Stimulated activated CD8-positive, alpha-beta memory T cell treated with anti-CD3 and anti-CD28 coated beads, Interleukin-2, amount 100 ng/mL, for 48 hours (primary cell): ENCODE measurements around the gene LRIT1.

ENCODE experiments used
- DNase-seq, 2 donors: peaks; one replicate each; pipeline ENCODE4 v3.0.0-alpha.2; 2020; ENCODE audit warnings: low read depth in 2 of 2

Gene LRIT1

GRCh38 chr10:84193846-84194423 is 47.4 kb downstream of the LRIT1 start:
- DNase-seq: no peak

GRCh38 chr10:84193327-84193726 is 48.0 kb downstream of the LRIT1 start:
- no peak for DNase-seq

- DNase-seq: no peak
Measured at GRCh38 chr10:84191106-84191505, 50.2 kb downstream of the LRIT1 start.

GRCh38 chr10:84190621-84191020 is 50.7 kb downstream of the LRIT1 start:
- DNase-seq: no peak

GRCh38 chr10:84188815-84189214 is 52.5 kb downstream of the LRIT1 start:
- no peak for DNase-seq

- DNase-seq: no peak
Measured at GRCh38 chr10:84185526-84186175, 55.7 kb downstream of the LRIT1 start.

- DNase-seq: no peak
Measured at GRCh38 chr10:84184517-84184916, 56.8 kb downstream of the LRIT1 start.

GRCh38 chr10:84181631-84182030 is 59.7 kb downstream of the LRIT1 start:
- DNase-seq: no peak
